ENCODE data around the gene SPRYD3.
"Not testable (repeated sequence)": the region's sequence is repeated elsewhere in the genome, so short reads cannot be mapped to it uniquely, and the experiment has no call there.

SPRYD3 gene

GRCh38 chr12:53101931-53102781 lies 23.0 kb upstream of the SPRYD3 start:
- no peak for DNase-seq (ENCODE audit: low read depth in 3 of 3)

- no peak for DNase-seq (ENCODE audit: low read depth in 3 of 3)
These were observed 22.1 kb upstream of the SPRYD3 start for GRCh38 chr12:53101266-53101665.

GRCh38 chr12:53100466-53101151 lies 21.4 kb upstream of the SPRYD3 start:
- DNase-seq (ENCODE audit: low read depth in 3 of 3): no peak

GRCh38 chr12:53099071-53099882 lies 20.1 kb upstream of the SPRYD3 start:
- peak; percentile 75 to 90 (median 81) for DNase-seq (ENCODE audit: low read depth in 3 of 3)

GRCh38 chr12:53098354-53098981 lies 19.3 kb upstream of the SPRYD3 start:
- DNase-seq (ENCODE audit: low read depth in 3 of 3): peak in 1 of 3 experiments; percentile 22

- DNase-seq (ENCODE audit: low read depth in 3 of 3): peak in 1 of 3 experiments; percentile 67
These were observed 18.6 kb upstream of the SPRYD3 start, which contains the start of gene IGFBP6 for GRCh38 chr12:53097564-53098353. IGFBP6 (plus strand) TSS chr12:53097667; CDS start chr12:53097718, 51 bp downstream.

- DNase-seq (ENCODE audit: low read depth in 3 of 3): no peak
These were observed 18.0 kb upstream of the SPRYD3 start for GRCh38 chr12:53097207-53097563.

- DNase-seq (ENCODE audit: low read depth in 3 of 3): no peak
These were observed 17.6 kb upstream of the SPRYD3 start for GRCh38 chr12:53096759-53097158.

- DNase-seq (ENCODE audit: low read depth in 3 of 3): no peak
These were observed 17.0 kb upstream of the SPRYD3 start for GRCh38 chr12:53096089-53096741.

- not testable (repeated sequence) for DNase-seq (ENCODE audit: low read depth in 3 of 3)
These were observed 16.4 kb upstream of the SPRYD3 start for GRCh38 chr12:53095596-53095895.

GRCh38 chr12:53094796-53095595 lies 15.8 kb upstream of the SPRYD3 start:
- not testable (repeated sequence) for DNase-seq (ENCODE audit: low read depth in 3 of 3)

- DNase-seq (ENCODE audit: low read depth in 3 of 3): no peak
These were observed 15.2 kb upstream of the SPRYD3 start for GRCh38 chr12:53094394-53094787.

GRCh38 chr12:53093777-53094393 lies 14.7 kb upstream of the SPRYD3 start:
- DNase-seq (ENCODE audit: low read depth in 3 of 3): no peak

- DNase-seq (ENCODE audit: low read depth in 3 of 3): no peak
These were observed 12.6 kb upstream of the SPRYD3 start for GRCh38 chr12:53091756-53092155.

- no peak for DNase-seq (ENCODE audit: low read depth in 3 of 3)
These were observed 11.4 kb upstream of the SPRYD3 start for GRCh38 chr12:53090554-53090953.

GRCh38 chr12:53090105-53090504 lies 10.9 kb upstream of the SPRYD3 start:
- DNase-seq (ENCODE audit: low read depth in 3 of 3): no peak

- DNase-seq (ENCODE audit: low read depth in 3 of 3): no peak
These were observed 7.2 kb upstream of the SPRYD3 start for GRCh38 chr12:53086361-53086760.

GRCh38 chr12:53082637-53083175 lies 3.5 kb upstream of the SPRYD3 start:
- no peak for DNase-seq (ENCODE audit: low read depth in 3 of 3)
